ENCODE data around the gene RBM27.
"Not testable (repeated sequence)": the region's sequence is repeated elsewhere in the genome, so short reads cannot be mapped to it uniquely, and the experiment has no call there.

RBM27 gene

GRCh38 chr5:146203011-146203871 lies at the start of gene RBM27:
TSS of gene RBM27 (plus strand) at chr5:146203605. CDS start at chr5:146203766, 161 bp downstream.
- DNase-seq = peak; percentile 97

GRCh38 chr5:146158255-146158654 lies 45.1 kb upstream of the RBM27 start:
- DNase-seq = no peak

- DNase-seq = no peak
These were observed 39.0 kb upstream of the RBM27 start for GRCh38 chr5:146164382-146164781.

GRCh38 chr5:146165460-146165859 lies 37.9 kb upstream of the RBM27 start:
- no peak for DNase-seq

GRCh38 chr5:146165903-146166302 lies 37.5 kb upstream of the RBM27 start:
- no peak for DNase-seq

- no peak for DNase-seq
These were observed 34.3 kb upstream of the RBM27 start for GRCh38 chr5:146169076-146169475.

GRCh38 chr5:146173049-146173448 lies 30.4 kb upstream of the RBM27 start:
- DNase-seq = not testable (repeated sequence)

GRCh38 chr5:146173597-146173996 lies 29.8 kb upstream of the RBM27 start:
- DNase-seq = no peak

- DNase-seq = no peak
These were observed 26.6 kb upstream of the RBM27 start for GRCh38 chr5:146176805-146177204.

GRCh38 chr5:146179696-146180095 lies 23.7 kb upstream of the RBM27 start:
- no peak for DNase-seq

GRCh38 chr5:146183403-146183802 lies 20.0 kb upstream of the RBM27 start:
- not testable (repeated sequence) for DNase-seq

GRCh38 chr5:146185161-146185560 lies 18.2 kb upstream of the RBM27 start:
- no peak for DNase-seq

GRCh38 chr5:146188358-146188757 lies 15.0 kb upstream of the RBM27 start:
- DNase-seq = no peak

GRCh38 chr5:146192571-146193043 lies 10.8 kb upstream of the RBM27 start:
- DNase-seq = no peak

GRCh38 chr5:146193285-146193684 lies 10.1 kb upstream of the RBM27 start:
- no peak for DNase-seq

GRCh38 chr5:146194997-146195396 lies 8.4 kb upstream of the RBM27 start:
- DNase-seq = not testable (repeated sequence)

- no peak for DNase-seq
These were observed 6.9 kb upstream of the RBM27 start for GRCh38 chr5:146196459-146197048.

- DNase-seq = no peak
These were observed 4.1 kb upstream of the RBM27 start for GRCh38 chr5:146199176-146199815.

GRCh38 chr5:146201795-146202194 lies 1.6 kb upstream of the RBM27 start:
- DNase-seq = not testable (repeated sequence)

GRCh38 chr5:146203872-146204192 lies 427 bp downstream of the RBM27 start:
- DNase-seq = no peak

- DNase-seq = no peak
These were observed 2.2 kb downstream of the RBM27 start for GRCh38 chr5:146205499-146206202.

GRCh38 chr5:146206257-146206656 lies 2.9 kb downstream of the RBM27 start:
- DNase-seq = no peak

GRCh38 chr5:146208916-146209522 lies 5.6 kb downstream of the RBM27 start:
- no peak for DNase-seq
